WTC11 (cell line): Measurements from ENCODE around the gene VAV2.

Source experiments
- ATF1 ChIP-seq: sonication (generic); formaldehyde crosslinking; IDR thresholded peaks from 2 replicates; pipeline ENCODE4 v1.8.1; 2023; ENCODE audit warnings: mild to moderate bottlenecking, moderate library complexity, missing genetic modification reagents
- CREM ChIP-seq: sonication (generic); formaldehyde crosslinking; IDR thresholded peaks from 2 replicates; pipeline ENCODE4 v1.8.1; 2022; ENCODE audit warnings: mild to moderate bottlenecking, missing genetic modification reagents, moderate library complexity
- CTCF ChIP-seq: fragments of 200-600 bp; IDR thresholded peaks from 2 replicates; pipeline ENCODE4 v1.8.0; 2022; ENCODE audit warnings: antibody characterized with exemption
- MAX ChIP-seq: sonication (generic); formaldehyde crosslinking; IDR thresholded peaks from 2 replicates; pipeline ENCODE4 v1.8.0; 2022; ENCODE audit warnings: mild to moderate bottlenecking, missing genetic modification reagents
- NR1H2 ChIP-seq: sonication (generic); formaldehyde crosslinking; IDR thresholded peaks from 2 replicates; pipeline ENCODE4 v1.9.0; 2021; ENCODE audit warnings: mild to moderate bottlenecking, moderate library complexity, missing genetic modification reagents
- TEAD4 ChIP-seq: sonication (generic); formaldehyde crosslinking; IDR thresholded peaks from 2 replicates; pipeline ENCODE4 v1.8.0; 2022; ENCODE audit warnings: mild to moderate bottlenecking, missing genetic modification reagents
- ZMAT4 ChIP-seq: fragments of 250-450 bp; sonication (Bioruptor Pico); IDR thresholded peaks from 2 replicates; pipeline ENCODE4 v1.9.0; 2021; ENCODE audit warnings: mild to moderate bottlenecking
- ZNF138 ChIP-seq: sonication (generic); formaldehyde crosslinking; conservative IDR thresholded peaks from 2 replicates; pipeline ENCODE4 v1.8.1; 2022; ENCODE audit warnings: mild to moderate bottlenecking, moderate library complexity, missing genetic modification reagents
- ZNF281 ChIP-seq: sonication (generic); formaldehyde crosslinking; IDR thresholded peaks from 2 replicates; pipeline ENCODE4 v1.8.0; 2023; ENCODE audit warnings: mild to moderate bottlenecking, missing genetic modification reagents
- ZNF512 ChIP-seq: sonication (generic); formaldehyde crosslinking; IDR thresholded peaks from 2 replicates; pipeline ENCODE4 v1.8.1; 2022; ENCODE audit warnings: missing genetic modification reagents, borderline replicate concordance

- no peak for TF ChIP-seq CTCF
- TF ChIP-seq ZNF512 (CRISPR knock-in tag), result no peak
- no peak for TF ChIP-seq ATF1 (CRISPR knock-in tag)
- TF ChIP-seq CREM, result no peak
- no peak for TF ChIP-seq NR1H2 (CRISPR knock-in tag)
- no peak for TF ChIP-seq ZNF281 (CRISPR knock-in tag)
- no peak for TF ChIP-seq MAX
- no peak for TF ChIP-seq ZNF138 (CRISPR knock-in tag)
- no peak for TF ChIP-seq TEAD4 (CRISPR knock-in tag)
- TF ChIP-seq ZMAT4 (CRISPR knock-in tag), result no peak
These were observed 59.9 kb downstream of the VAV2 start for GRCh38 chr9:133932181-133932580.
